Esophagus squamous epithelium (tissue), 4 donors: ENCODE measurements around the gene C6orf47.

Experiments used
- CTCF ChIP-seq, 6 experiments: fragments of 450-650 bp in 4 of 6; fragments of 200-600 bp in 2 of 6; sonication (generic) in 2 of 6; IDR thresholded peaks; one replicate each; pipeline ENCODE4 v1.5.1; 2016 to 2019; ENCODE audit warnings: antibody characterized with exemption in 6 of 6, mild to moderate bottlenecking in 4 of 6, moderate library complexity in 4 of 6
- POLR2A ChIP-seq, 4 donors: fragments of 450-650 bp; IDR thresholded peaks; one replicate each; pipeline ENCODE4 v1.6.1; 2017; ENCODE audit warnings: antibody characterized with exemption in 4 of 4, mild to moderate bottlenecking in 4 of 4, moderate library complexity in 3 of 4

DNA sequence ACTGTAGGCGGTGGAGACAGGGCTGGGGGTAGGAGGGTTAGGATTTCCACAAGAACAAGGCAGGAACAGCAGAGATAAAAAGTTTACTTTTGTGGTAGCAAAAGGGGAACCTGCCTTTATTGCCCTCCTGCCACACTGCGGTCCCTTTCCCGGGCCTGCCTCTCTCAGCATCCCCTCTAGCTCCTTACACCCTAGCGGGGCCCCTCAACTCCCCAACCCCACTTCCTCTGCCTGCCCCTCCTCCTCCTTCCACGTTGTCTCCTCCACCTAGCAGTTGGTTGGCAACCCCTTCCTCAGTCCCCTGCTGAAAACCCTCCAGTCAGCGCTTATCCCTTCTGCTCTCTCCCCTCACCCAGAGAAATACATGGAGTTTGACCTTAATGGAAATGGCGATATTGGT, 44.8 kb downstream of the C6orf47 start:
- no peak for TF ChIP-seq CTCF (IDR thresholded peaks at IDR 0.05)
- no peak for TF ChIP-seq POLR2A (IDR thresholded peaks at IDR 0.05)
